ENCODE results near the gene ADGRG3. TPM values are rescaled to one million over a fixed set of nuclear protein-coding genes. Genes with fewer than 3 reads are reported as not detected.

Gene ADGRG3
- total and polyA plus RNA-seq, 9 of the 15 experiments (the other 6 are each of a cell fraction or from before 2014, with no cell fraction given), result 0.09 to 0.52 (median 0.14) TPM; not detected in 3

GRCh38 chr16:57628008-57628781 lies 39.9 kb upstream of the ADGRG3 start, which contains the start of gene ADGRG1 (continued):
- peak in 1 of 2 experiments; percentile 83; a peak in 2 of 4 replicates for TF ChIP-seq UBTF (IDR thresholded peaks at IDR 0.05; ENCODE audit: borderline replicate concordance in 1 of 2, low read depth in 2 of 2, low read length in 2 of 2)
- TF ChIP-seq JUND (IDR thresholded peaks at IDR 0.05; ENCODE audit: borderline replicate concordance, low read depth, low read length), result peak; percentile 91
- TF ChIP-seq JUND (tag; IDR thresholded peaks at IDR 0.05; ENCODE audit: borderline replicate concordance, low read depth, low read length), result peak; percentile 72; the same call in 2 of the 3 replicates
- peak; percentile 36; the same call in 1 of the 2 replicates for TF ChIP-seq KLF16 (IDR thresholded peaks at IDR 0.05)
- TF ChIP-seq JUN (IDR thresholded peaks at IDR 0.05; ENCODE audit: borderline replicate concordance, low read depth, low read length), result peak; percentile 62; the same call in 1 of the 2 replicates
- no peak for TF ChIP-seq JUN (CRISPR knock-in tag; IDR thresholded peaks at IDR 0.05; ENCODE audit: borderline replicate concordance)
- no peak for TF ChIP-seq ZNF140 (CRISPR knock-in tag; IDR thresholded peaks at IDR 0.05)
- peak; percentile 6; the same call in 1 of the 2 replicates for TF ChIP-seq REST (IDR thresholded peaks at IDR 0.05; ENCODE audit: borderline replicate concordance)
- TF ChIP-seq REST (CRISPR knock-in tag; IDR thresholded peaks at IDR 0.05; ENCODE audit: low read depth), result no peak
- no peak for TF ChIP-seq ZNF212 (CRISPR knock-in tag; IDR thresholded peaks at IDR 0.05)
- no peak for TF ChIP-seq ZNF609 (CRISPR knock-in tag; IDR thresholded peaks at IDR 0.05; ENCODE audit: borderline replicate concordance)
